Uterus (tissue), 2 donors: ENCODE data around the gene CLCF1.

Experiments
- POLR2A ChIP-seq, 2 donors: fragments of 450-650 bp; IDR thresholded peaks; one replicate each; pipeline ENCODE4 v1.6.1; 2016; ENCODE audit warnings: antibody characterized with exemption in 2 of 2, mild to moderate bottlenecking in 1 of 2, moderate library complexity in 1 of 2
- TF ChIP-seq, protein P1 (sequence below), 4 experiments: fragments of 200-600 bp in 2 of 4; fragments of 450-650 bp in 2 of 4; sonication (generic) in 2 of 4; IDR thresholded peaks; one replicate each; pipeline ENCODE4 v1.5.1; 2016 to 2019; ENCODE audit warnings: antibody characterized with exemption in 4 of 4, mild to moderate bottlenecking in 2 of 4, moderate library complexity in 1 of 4

GRCh38 chr11:67372993-67373647 is at the start of gene CLCF1:
- TF ChIP-seq, protein P1, sequence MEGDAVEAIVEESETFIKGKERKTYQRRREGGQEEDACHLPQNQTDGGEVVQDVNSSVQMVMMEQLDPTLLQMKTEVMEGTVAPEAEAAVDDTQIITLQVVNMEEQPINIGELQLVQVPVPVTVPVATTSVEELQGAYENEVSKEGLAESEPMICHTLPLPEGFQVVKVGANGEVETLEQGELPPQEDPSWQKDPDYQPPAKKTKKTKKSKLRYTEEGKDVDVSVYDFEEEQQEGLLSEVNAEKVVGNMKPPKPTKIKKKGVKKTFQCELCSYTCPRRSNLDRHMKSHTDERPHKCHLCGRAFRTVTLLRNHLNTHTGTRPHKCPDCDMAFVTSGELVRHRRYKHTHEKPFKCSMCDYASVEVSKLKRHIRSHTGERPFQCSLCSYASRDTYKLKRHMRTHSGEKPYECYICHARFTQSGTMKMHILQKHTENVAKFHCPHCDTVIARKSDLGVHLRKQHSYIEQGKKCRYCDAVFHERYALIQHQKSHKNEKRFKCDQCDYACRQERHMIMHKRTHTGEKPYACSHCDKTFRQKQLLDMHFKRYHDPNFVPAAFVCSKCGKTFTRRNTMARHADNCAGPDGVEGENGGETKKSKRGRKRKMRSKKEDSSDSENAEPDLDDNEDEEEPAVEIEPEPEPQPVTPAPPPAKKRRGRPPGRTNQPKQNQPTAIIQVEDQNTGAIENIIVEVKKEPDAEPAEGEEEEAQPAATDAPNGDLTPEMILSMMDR (IDR thresholded peaks at IDR 0.05): no peak
- peak in 1 of 2 donors; percentile 43 for TF ChIP-seq POLR2A (IDR thresholded peaks at IDR 0.05)
